Mucosa of descending colon (tissue), 3 donors: ENCODE data around the gene CD99. TPM values are rescaled to one million over a fixed set of nuclear protein-coding genes. Genes with fewer than 3 reads are reported as not detected.

Experiments
- ATAC-seq: fragments of 200-7000 bp; cut with Tn5 transposase; one replicate; pipeline ENCODE4 v1.9.1; 2020; ENCODE audit warnings: mild to moderate bottlenecking, moderate library complexity
- DNase-seq, 3 donors: peaks; one replicate each; pipeline ENCODE4 v3.0.0-alpha.2; 2020
- H3K36me3 ChIP-seq: fragments of 200-600 bp; one replicate; pipeline ENCODE4 v1.8.0; 2021; ENCODE audit warnings: low read depth, mild to moderate bottlenecking
- H3K4me1 ChIP-seq: fragments of 200-600 bp; one replicate; pipeline ENCODE4 v1.8.0; 2021; ENCODE audit warnings: low read depth, mild to moderate bottlenecking
- H3K4me3 ChIP-seq: fragments of 200-600 bp; one replicate; pipeline ENCODE4 v1.8.0; 2021; ENCODE audit warnings: mild to moderate bottlenecking
- H3K9me3 ChIP-seq: fragments of 200-600 bp; one replicate; pipeline ENCODE4 v1.8.0; 2021; ENCODE audit warnings: mild to moderate bottlenecking
- intact Hi-C, 2 donors: fragments of 100-400 bp; cut with DNase I in 1 of 2; cut with micrococcal nuclease in 1 of 2; formaldehyde crosslinking; loops; one replicate each; pipeline versions ENCODE4 v1.11.0 to v1.11.1; 2022; cut with DNase I, micrococcal nuclease
- total RNA-seq, 3 donors: library from RNA; stranded (reverse); fragmentation: NEBNext Ultra II Directional in 2 of 3; extraction: Animal tissue kit (Norgen Biotek cat#: 25700) in 2 of 3; gene quantifications; one replicate each; pipeline versions ENCODE4 v1.2.1 to v1.2.4, GENCODE V29; 2021 to 2023
- TF ChIP-seq, protein P1 (sequence below): fragments of 200-600 bp; IDR thresholded peaks from one replicate; pipeline ENCODE4 v1.8.0; 2022; ENCODE audit warnings: antibody characterized with exemption, mild to moderate bottlenecking
- donor health status: DM: no; HTN: no; CAD: no; lungs with moderate emphysema.
- donor health status: DM: no; HTN: no; CAD: no.
- donor health status: DM: no; HTN: yes; CAD: no.

CD99 gene
- total RNA-seq, 3 donors from 2014 or later = 147 to 326 (median 171) TPM

- DNase-seq (no peak), ATAC-seq (no peak)
- Histone ChIP-seq H3K4me1 (no peaks in the 10 kb centered on the region), H3K36me3 (no peaks in the 10 kb centered on the region), H3K9me3 (no peaks in the 10 kb centered on the region), H3K4me3 (no peak overlapping the region)
- intact Hi-C loops = no loop called here
- TF ChIP-seq, protein P1, sequence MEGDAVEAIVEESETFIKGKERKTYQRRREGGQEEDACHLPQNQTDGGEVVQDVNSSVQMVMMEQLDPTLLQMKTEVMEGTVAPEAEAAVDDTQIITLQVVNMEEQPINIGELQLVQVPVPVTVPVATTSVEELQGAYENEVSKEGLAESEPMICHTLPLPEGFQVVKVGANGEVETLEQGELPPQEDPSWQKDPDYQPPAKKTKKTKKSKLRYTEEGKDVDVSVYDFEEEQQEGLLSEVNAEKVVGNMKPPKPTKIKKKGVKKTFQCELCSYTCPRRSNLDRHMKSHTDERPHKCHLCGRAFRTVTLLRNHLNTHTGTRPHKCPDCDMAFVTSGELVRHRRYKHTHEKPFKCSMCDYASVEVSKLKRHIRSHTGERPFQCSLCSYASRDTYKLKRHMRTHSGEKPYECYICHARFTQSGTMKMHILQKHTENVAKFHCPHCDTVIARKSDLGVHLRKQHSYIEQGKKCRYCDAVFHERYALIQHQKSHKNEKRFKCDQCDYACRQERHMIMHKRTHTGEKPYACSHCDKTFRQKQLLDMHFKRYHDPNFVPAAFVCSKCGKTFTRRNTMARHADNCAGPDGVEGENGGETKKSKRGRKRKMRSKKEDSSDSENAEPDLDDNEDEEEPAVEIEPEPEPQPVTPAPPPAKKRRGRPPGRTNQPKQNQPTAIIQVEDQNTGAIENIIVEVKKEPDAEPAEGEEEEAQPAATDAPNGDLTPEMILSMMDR = no peak
Measured at GRCh38 chrX:2788980-2789379, 97.9 kb downstream of the CD99 start.

GRCh38 chrX:2789569-2789968 lies 98.5 kb downstream of the CD99 start:
- H3K9me3 ChIP-seq = no peaks in the 10 kb centered on the region
- DNase-seq (no peak), ATAC-seq (no peak)
- no peaks in the 10 kb centered on the region for H3K4me1 ChIP-seq
- TF ChIP-seq, protein P1 = no peak
- H3K36me3 ChIP-seq = no peaks in the 10 kb centered on the region
- intact Hi-C loops = no loop called here
- H3K4me3 ChIP-seq = no peak overlapping the region

Other genes with a start within 250 kb of the CD99 start
- 10 to 100 TPM; 24.9 to 52.4 (median 37.5) TPM for gene DHRSX, start 190.3 kb upstream of the CD99 start, total RNA-seq
- gene ZBED1, start 190.3 kb upstream of the CD99 start, total RNA-seq = 10 to 100 TPM; 43.0 to 71.2 (median 47.8) TPM
- gene XG, start 60.7 kb downstream of the CD99 start, total RNA-seq = 1 to 10 TPM in 1 of 3 donors, not detected in 2; 2.6 TPM
- gene GYG2, start 137.6 kb downstream of the CD99 start, total RNA-seq = 10 to 100 TPM in 1 of 3 donors, 1 to 10 TPM in 2; 3.5 to 15.6 (median 3.7) TPM
- gene ARSD, start 238.0 kb downstream of the CD99 start, total RNA-seq = 10 to 100 TPM; 26.2 to 70.9 (median 67.2) TPM